Measurements from ENCODE around the gene CMSS1. TPM values are rescaled to one million over a fixed set of nuclear protein-coding genes. Genes with fewer than 3 reads are reported as not detected.
"Not testable (repeated sequence)": the region's sequence is repeated elsewhere in the genome, so short reads cannot be mapped to it uniquely, and the experiment has no call there.

CMSS1 gene
- total and polyA plus RNA-seq, 8 donors, result 14.4 to 29.9 (median 15.9) TPM

DNA sequence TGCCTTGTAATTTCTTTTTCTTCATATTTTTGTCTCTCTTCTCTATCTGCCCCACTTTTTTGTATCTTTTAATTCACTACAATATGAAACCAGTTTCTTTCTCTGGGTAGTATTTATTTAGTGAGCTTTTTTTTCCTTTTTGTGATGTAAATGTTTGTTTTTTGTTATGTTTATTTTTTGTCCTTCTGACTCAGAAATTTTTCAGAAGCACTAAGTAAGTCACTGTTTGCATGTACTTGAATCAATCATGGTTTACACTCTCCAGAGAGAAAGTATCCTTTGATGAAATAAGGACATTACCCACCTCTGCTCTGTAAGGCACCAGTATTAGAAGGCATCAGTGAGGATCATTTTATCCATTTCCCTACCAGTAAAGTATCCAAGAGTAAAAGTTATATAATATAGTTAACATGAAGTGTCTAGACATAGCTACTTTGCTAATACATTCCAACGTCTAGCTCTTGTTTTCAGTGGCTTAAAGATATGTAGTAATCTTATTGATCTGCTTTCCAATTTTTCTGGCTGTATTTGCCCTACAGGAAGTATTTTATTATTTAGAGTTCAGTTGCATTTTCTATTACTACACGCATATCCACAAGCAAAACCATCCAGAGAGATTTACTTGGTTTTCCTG, 271.2 kb downstream of the CMSS1 start:
- intact Hi-C loops (cut with DNase I), result no loop called here
- no peaks in the 10 kb centered on the region for H3K36me3 ChIP-seq
- H3K4me1 ChIP-seq, result peaks cover 0 to 6% (median 0%) of the 10 kb centered on the region in 3 donors
- TF ChIP-seq, protein P1, sequence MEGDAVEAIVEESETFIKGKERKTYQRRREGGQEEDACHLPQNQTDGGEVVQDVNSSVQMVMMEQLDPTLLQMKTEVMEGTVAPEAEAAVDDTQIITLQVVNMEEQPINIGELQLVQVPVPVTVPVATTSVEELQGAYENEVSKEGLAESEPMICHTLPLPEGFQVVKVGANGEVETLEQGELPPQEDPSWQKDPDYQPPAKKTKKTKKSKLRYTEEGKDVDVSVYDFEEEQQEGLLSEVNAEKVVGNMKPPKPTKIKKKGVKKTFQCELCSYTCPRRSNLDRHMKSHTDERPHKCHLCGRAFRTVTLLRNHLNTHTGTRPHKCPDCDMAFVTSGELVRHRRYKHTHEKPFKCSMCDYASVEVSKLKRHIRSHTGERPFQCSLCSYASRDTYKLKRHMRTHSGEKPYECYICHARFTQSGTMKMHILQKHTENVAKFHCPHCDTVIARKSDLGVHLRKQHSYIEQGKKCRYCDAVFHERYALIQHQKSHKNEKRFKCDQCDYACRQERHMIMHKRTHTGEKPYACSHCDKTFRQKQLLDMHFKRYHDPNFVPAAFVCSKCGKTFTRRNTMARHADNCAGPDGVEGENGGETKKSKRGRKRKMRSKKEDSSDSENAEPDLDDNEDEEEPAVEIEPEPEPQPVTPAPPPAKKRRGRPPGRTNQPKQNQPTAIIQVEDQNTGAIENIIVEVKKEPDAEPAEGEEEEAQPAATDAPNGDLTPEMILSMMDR (IDR thresholded peaks at IDR 0.05), result no peak
- 65 to 67% methylated on average over 2 of the region's 2 CpGs for WGBS, 2 donors
- ATAC-seq (no peak), FAIRE-seq (no peak), DNase-seq (no peak)
- no peak overlapping the region for H3K4me3 ChIP-seq
- H3K27ac ChIP-seq, result no peak overlapping the region
- no peaks in the 10 kb centered on the region for H3K9me3 ChIP-seq
- H3K27me3 ChIP-seq, result no peaks in the 10 kb centered on the region

- ATAC-seq, result peak in 3 of 4 donors; percentile 65 to 79 (median 74)
- H3K4me3 ChIP-seq, result no peak overlapping the region
- no peak for DNase-seq
- H3K9me3 ChIP-seq, result no peaks in the 10 kb centered on the region
- peaks cover 0 to 6% (median 0%) of the 10 kb centered on the region in 3 donors for H3K4me1 ChIP-seq
- TF ChIP-seq, protein P1 (IDR thresholded peaks at IDR 0.05), result no peak
- intact Hi-C loops (cut with DNase I), result no loop called here
- no peaks in the 10 kb centered on the region for H3K27me3 ChIP-seq
- no peak overlapping the region for H3K27ac ChIP-seq
- no peak for FAIRE-seq
- 82 to 84% methylated on average over 7 of the region's 7 CpGs for WGBS, 2 donors
- H3K36me3 ChIP-seq, result no peaks in the 10 kb centered on the region
Measured at GRCh38 chr3:100089812-100090668, 272.4 kb downstream of the CMSS1 start.

- H3K27me3 ChIP-seq, result no peaks in the 10 kb centered on the region
- ATAC-seq (no peak), FAIRE-seq (no peak), DNase-seq (no peak)
- no peak overlapping the region for H3K4me3 ChIP-seq
- no peaks in the 10 kb centered on the region for H3K36me3 ChIP-seq
- peaks cover 0 to 6% (median 0%) of the 10 kb centered on the region in 3 donors for H3K4me1 ChIP-seq
- intact Hi-C loops (cut with DNase I), result no loop called here
- no peak overlapping the region for H3K27ac ChIP-seq
- H3K9me3 ChIP-seq, result no peaks in the 10 kb centered on the region
- TF ChIP-seq, protein P1 (IDR thresholded peaks at IDR 0.05), result no peak
Measured at GRCh38 chr3:100090669-100091005, 273.0 kb downstream of the CMSS1 start.

- Histone ChIP-seq H3K27ac (no peak overlapping the region), H3K9me3 (no peaks in the 10 kb centered on the region), H3K27me3 (no peaks in the 10 kb centered on the region), H3K4me1 (peaks cover 14 to 19% (median 19%) of the 10 kb centered on the region in 3 donors), H3K4me3 (no peak overlapping the region), H3K36me3 (no peaks in the 10 kb centered on the region)
- intact Hi-C loops (cut with DNase I), result no loop called here
- ATAC-seq (no peak), DNase-seq (no peak), FAIRE-seq (no peak)
- WGBS, 2 donors, result 97% methylated on average over 1 of the region's 1 CpG
- TF ChIP-seq, protein P1 (IDR thresholded peaks at IDR 0.05), result no peak
Measured at GRCh38 chr3:100093831-100094230, 276.2 kb downstream of the CMSS1 start.

DNA sequence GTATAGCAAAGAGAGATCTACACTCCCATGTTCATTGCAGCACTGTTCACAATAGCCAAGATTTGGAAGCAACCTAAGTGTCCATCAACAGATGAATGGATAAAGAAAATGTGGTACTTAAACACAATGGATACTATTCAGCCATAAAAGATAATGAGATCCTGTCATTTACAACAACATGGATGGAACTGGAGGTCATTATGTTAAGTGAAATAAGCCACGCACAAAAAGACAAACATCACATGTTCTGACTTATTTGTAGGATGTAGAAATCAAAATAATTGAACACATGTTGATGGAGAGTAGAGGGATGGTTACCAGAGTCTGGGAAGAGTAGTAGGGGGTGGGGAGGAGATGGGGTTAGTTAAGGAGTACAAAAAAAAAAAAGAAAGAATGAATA, 278.6 kb downstream of the CMSS1 start:
- intact Hi-C loops (cut with DNase I); H3K27me3 ChIP-seq; H3K36me3 ChIP-seq; ATAC-seq; FAIRE-seq; DNase-seq; H3K9me3 ChIP-seq; H3K4me3 ChIP-seq: not testable (repeated sequence)
- Histone ChIP-seq H3K27ac (peak overlapping the region in 1 of 4 donors; percentile 23), H3K4me1 (peaks cover 23 to 28% (median 26%) of the 10 kb centered on the region in 3 donors)
- WGBS, 2 donors, result 96 to 98% methylated on average over 1 of the region's 1 CpG
